Ovary (tissue), 3 donors: ENCODE measurements around the gene SLC49A4.

Experiments
- CTCF ChIP-seq, 3 donors: fragments of 450-650 bp in 2 of 3; fragments of 200-600 bp in 1 of 3; IDR thresholded peaks; one replicate each; pipeline versions ENCODE4 v1.5.1 to v1.8.0; 2016 to 2022; ENCODE audit warnings: antibody characterized with exemption in 3 of 3, mild to moderate bottlenecking in 1 of 3
- POLR2A ChIP-seq: fragments of 450-650 bp; IDR thresholded peaks from one replicate; pipeline ENCODE4 v1.6.1; 2017; ENCODE audit warnings: antibody characterized with exemption, mild to moderate bottlenecking, moderate library complexity
- donor health status: DM: no; HTN: no; CAD: no.

- no peak for TF ChIP-seq CTCF (IDR thresholded peaks at IDR 0.05)
- TF ChIP-seq POLR2A, result no peak
These were observed 18.0 kb upstream of the SLC49A4 start for GRCh38 chr3:122776675-122777468.
